ENCODE data around the gene DPEP2. TPM values are rescaled to one million over a fixed set of nuclear protein-coding genes. Genes with fewer than 3 reads are reported as not detected.

DPEP2 gene
- total and polyA plus RNA-seq, 2 of the 13 experiments (the other 11 are each of a cell fraction or from before 2014, with no cell fraction given): 0.18 TPM; not detected in 1

- TF ChIP-seq FOXP4 (CRISPR knock-in tag; IDR thresholded peaks at IDR 0.05) (no peak), ZBTB44 (CRISPR knock-in tag; IDR thresholded peaks at IDR 0.05) (no peak), ZNF142 (CRISPR knock-in tag; IDR thresholded peaks at IDR 0.05) (0 out of 2 replicates have a peak, but pooled peaks have one; percentile 31), KLF15 (CRISPR knock-in tag; IDR thresholded peaks at IDR 0.05; ENCODE audit: borderline replicate concordance) (no peak), JDP2 (CRISPR knock-in tag; IDR thresholded peaks at IDR 0.05; ENCODE audit: borderline replicate concordance) (no peak), ZNF704 (CRISPR knock-in tag; IDR thresholded peaks at IDR 0.05; ENCODE audit: borderline replicate concordance) (peak; percentile 84; the same call in 1 of the 2 replicates), HOXA7 (CRISPR knock-in tag; IDR thresholded peaks at IDR 0.05) (no peak), REPIN1 (CRISPR knock-in tag; IDR thresholded peaks at IDR 0.05; ENCODE audit: borderline replicate concordance, low read depth) (peak; percentile 60; the same call in 1 of the 2 replicates), KAT2B (IDR thresholded peaks at IDR 0.05; ENCODE audit: borderline replicate concordance, low read depth, low read length) (no peak), NCOA1 (CRISPR knock-in tag; IDR thresholded peaks at IDR 0.05) (no peak), ZFAT (CRISPR knock-in tag; conservative IDR thresholded peaks at IDR 0.05) (no peak), ARID5B (CRISPR knock-in tag; IDR thresholded peaks at IDR 0.05) (0 out of 2 replicates have a peak, but pooled peaks have one; percentile 7)
Measured at GRCh38 chr16:67966549-67967182, 32.6 kb downstream of the DPEP2 start (continued).

Data from HepG2 (cell line).